Brain microvascular endothelial cell (primary cell): ENCODE data around the gene FAM184B.

Experiments
- DNase-seq: peaks from one replicate; pipeline ENCODE4 v3.0.0-alpha.2; 2020
- H3K27ac ChIP-seq: fragments of 250-450 bp; sonication (Bioruptor Pico); 2 replicates; pipeline ENCODE4 v1.5.1; 2020; ENCODE audit warnings: mild to moderate bottlenecking, moderate library complexity
- H3K27me3 ChIP-seq: fragments of 250-450 bp; sonication (Bioruptor Pico); replicated peaks from 2 replicates; pipeline ENCODE4 v1.5.1; 2020; ENCODE audit warnings: mild to moderate bottlenecking
- H3K36me3 ChIP-seq: fragments of 250-450 bp; sonication (Bioruptor Pico); replicated peaks from 2 replicates; pipeline ENCODE4 v1.5.1; 2020; ENCODE audit warnings: mild to moderate bottlenecking
- H3K4me3 ChIP-seq: 2 replicates; pipeline ENCODE4 v1.5.1; 2011; ENCODE audit warnings: low read depth, mild to moderate bottlenecking, control low read depth, low read length, moderate library complexity
- CTCF ChIP-seq: IDR thresholded peaks from 2 replicates; pipeline ENCODE4 v1.5.1; 2011; ENCODE audit warnings: low read depth, mild to moderate bottlenecking, moderate library complexity, low read length, control low read depth, inconsistent platforms; ENCODE audit errors: missing control alignments
- in situ Hi-C: cut with HindIII; loops from 2 replicates; pipeline ENCODE4 v1.10.0; 2017; ENCODE audit warnings: low sequenced_read_pairs, low pct_ligation_motif_present

The FAM184B gene

GRCh38 chr4:17618926-17619325, 162.5 kb downstream of the FAM184B start:
- DNase-seq, result no peak
- Histone ChIP-seq H3K4me3 (no peak overlapping the region), H3K36me3 (peaks cover 48% of the 10 kb centered on the region), H3K27ac (peak overlapping the region; percentile 56), H3K27me3 (no peaks in the 10 kb centered on the region)
- TF ChIP-seq CTCF, result no peak
- in situ Hi-C loops, result no loop called here

GRCh38 chr4:17616283-17616682, 165.1 kb downstream of the FAM184B start:
- no peak for DNase-seq
- H3K27ac ChIP-seq, result no peak overlapping the region
- in situ Hi-C loops, result no loop called here
- no peaks in the 10 kb centered on the region for H3K27me3 ChIP-seq
- no peak for TF ChIP-seq CTCF
- H3K4me3 ChIP-seq, result peak overlapping the region; percentile 1
- H3K36me3 ChIP-seq, result peaks cover 24% of the 10 kb centered on the region

GRCh38 chr4:17614416-17615299, 166.8 kb downstream of the FAM184B start, which contains the start of gene MED28:
Gene MED28 (plus strand): TSS chr4:17614641. CDS start chr4:17614655, 14 bp downstream.
- H3K4me3 ChIP-seq, result peak within 1 kb of the TSS; percentile 98
- in situ Hi-C loops, result no loop called here
- peak; percentile 96 for DNase-seq
- H3K27me3 ChIP-seq, result no peaks in the 10 kb centered on the region
- peaks cover 12% of the 10 kb centered on the region for H3K36me3 ChIP-seq
- H3K27ac ChIP-seq, result peak within 1 kb of the TSS; percentile 82
- TF ChIP-seq CTCF, result peak; percentile 26

GRCh38 chr4:17613761-17614415, 167.5 kb downstream of the FAM184B start:
- DNase-seq, result peak; percentile 64
- TF ChIP-seq CTCF, result no peak
- in situ Hi-C loops, result no loop called here

GRCh38 chr4:17605236-17605635, 176.2 kb downstream of the FAM184B start:
- H3K4me3 ChIP-seq, result no peak overlapping the region
- in situ Hi-C loops, result no loop called here
- no peak for TF ChIP-seq CTCF
- no peak overlapping the region for H3K27ac ChIP-seq
- H3K27me3 ChIP-seq, result no peaks in the 10 kb centered on the region
- peaks cover 20% of the 10 kb centered on the region for H3K36me3 ChIP-seq
- DNase-seq, result no peak

More at GRCh38 chr4:17613761-17614415, 167.5 kb downstream of the FAM184B start:
- H3K27me3 ChIP-seq, result no peaks in the 10 kb centered on the region
- H3K27ac ChIP-seq, result peak overlapping the region; percentile 82
- H3K4me3 ChIP-seq, result peak overlapping the region; percentile 98
- H3K36me3 ChIP-seq, result peaks cover 9% of the 10 kb centered on the region
